Epithelial cell of prostate (primary cell): ENCODE results near the gene ACVR1.

ENCODE experiments used
- DNase-seq: peaks from one replicate; pipeline ENCODE4 v3.0.0-alpha.2; 2011; ENCODE audit warnings: low read depth, low spot score
- H3K27ac ChIP-seq: fragments of 450-650 bp; 2 replicates; pipeline ENCODE4 v1.5.1; 2017; ENCODE audit warnings: mild to moderate bottlenecking

ACVR1 gene

GRCh38 chr2:157805519-157805918 lies 70.6 kb downstream of the ACVR1 start:
- no peak for DNase-seq
- no peak overlapping the region for H3K27ac ChIP-seq

- no peak overlapping the region for H3K27ac ChIP-seq
- DNase-seq, result no peak
These were observed 71.8 kb downstream of the ACVR1 start for GRCh38 chr2:157804355-157804754.

DNA sequence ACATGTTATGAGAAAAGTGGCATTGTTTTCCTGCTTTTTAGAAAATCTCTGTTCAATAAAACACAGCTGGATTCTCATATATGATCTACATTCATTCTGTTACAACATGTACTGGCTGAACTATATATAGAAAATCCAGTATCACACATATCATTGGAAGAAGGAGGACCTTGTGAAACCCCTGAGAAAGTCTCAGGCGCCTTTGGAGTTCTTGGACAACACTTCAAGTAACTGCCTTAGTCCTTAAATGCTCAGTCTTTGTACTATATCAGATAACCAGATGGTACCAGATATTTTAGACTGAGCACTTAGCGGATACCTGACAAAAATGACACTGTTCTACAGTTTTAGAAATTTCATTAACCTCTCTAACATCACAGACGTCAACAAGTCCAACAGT lies 72.2 kb downstream of the ACVR1 start:
- no peak for DNase-seq
- no peak overlapping the region for H3K27ac ChIP-seq

- DNase-seq, result no peak
- no peak overlapping the region for H3K27ac ChIP-seq
These were observed 72.7 kb downstream of the ACVR1 start for GRCh38 chr2:157803476-157803875.

GRCh38 chr2:157800838-157801495 lies 75.2 kb downstream of the ACVR1 start:
- H3K27ac ChIP-seq, result no peak overlapping the region
- no peak for DNase-seq

DNA sequence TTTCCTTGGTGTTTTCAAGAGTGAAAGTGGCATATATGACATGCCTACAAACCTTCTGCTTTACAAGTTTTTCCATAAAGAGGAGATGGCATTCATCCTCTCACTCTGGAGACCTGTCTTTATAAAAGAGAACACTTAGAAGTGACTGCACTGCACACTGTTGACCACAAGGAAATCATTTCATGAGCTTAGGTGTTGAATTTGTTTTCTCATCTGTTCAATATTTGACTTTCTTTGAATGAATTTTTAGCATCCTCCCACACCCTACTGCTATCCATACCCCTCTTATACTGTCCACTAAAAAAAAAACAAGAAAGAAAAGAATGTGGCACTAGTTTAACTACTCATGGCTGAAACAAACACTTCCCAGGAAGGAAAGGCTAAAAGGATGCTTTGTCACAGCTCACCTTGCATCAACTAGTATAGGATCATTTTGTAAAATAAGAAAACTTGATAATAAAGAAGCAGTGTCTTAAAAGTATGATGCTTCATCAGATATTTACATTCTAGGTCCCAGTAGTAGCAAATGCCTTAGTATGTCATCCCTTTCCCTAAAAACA lies 83.0 kb downstream of the ACVR1 start:
- no peak for DNase-seq
- no peak overlapping the region for H3K27ac ChIP-seq

DNA sequence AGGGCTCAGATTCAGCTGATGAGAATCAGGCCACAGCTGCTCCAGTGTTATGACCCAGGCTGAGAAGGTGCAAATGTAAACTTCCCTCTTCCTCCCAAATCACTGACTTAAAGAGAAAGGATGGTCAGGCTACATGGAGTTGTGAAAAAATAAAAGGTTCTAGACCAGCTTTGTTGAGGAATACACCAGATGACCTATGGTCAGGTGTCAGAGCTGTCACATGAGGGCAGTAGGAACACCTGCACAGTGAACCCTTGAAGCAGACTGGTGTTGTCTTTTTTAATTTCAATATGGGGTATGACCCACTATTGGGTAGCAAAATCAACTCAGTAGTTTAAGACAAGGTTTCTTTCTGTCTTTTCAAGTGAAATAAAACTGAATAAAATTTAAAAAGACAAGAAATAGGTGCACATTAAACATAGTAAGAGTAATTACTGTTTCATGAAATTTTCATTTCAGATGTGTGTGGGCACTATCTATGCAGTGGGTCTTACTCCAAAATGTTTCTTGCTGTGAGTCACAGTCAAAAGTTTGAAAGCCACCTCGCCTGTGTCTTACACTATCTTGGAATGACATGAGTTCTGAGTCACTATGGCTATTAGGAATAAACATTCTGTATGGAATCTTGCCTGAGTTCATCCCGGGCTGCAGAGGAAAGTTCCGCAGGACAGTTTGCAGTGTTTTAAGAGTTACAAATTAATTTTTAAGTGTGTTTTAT lies 83.6 kb downstream of the ACVR1 start:
- no peak overlapping the region for H3K27ac ChIP-seq
- no peak for DNase-seq

GRCh38 chr2:157790780-157791179 lies 85.3 kb downstream of the ACVR1 start:
- H3K27ac ChIP-seq, result no peak overlapping the region
- no peak for DNase-seq

DNA sequence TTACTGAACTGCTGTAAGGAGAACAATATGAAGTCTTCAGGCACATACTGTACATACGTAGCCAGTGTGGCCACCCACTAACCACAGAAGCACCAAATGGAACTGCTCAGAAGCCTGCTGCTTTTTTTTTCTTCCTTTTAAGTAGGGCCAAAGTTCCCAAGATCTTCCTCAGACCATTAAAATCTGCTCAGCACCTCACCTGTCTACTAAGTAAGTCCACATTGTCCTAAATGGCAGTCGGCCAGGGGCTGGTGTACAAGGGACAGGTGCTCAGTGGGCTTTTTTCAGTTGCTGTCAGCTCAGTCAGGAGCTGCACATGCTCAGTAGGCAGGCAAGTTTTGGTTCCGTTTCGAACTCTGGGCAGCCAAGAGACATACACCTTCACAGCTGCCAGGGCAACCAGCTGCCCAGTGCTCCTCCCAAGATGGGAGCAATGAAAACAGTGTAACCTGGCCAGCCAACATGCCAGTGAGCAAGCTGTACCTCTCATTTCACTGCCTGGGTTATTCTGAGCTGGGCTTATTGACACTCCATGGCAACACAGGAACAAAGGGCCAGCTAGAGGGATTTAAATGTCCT lies 86.1 kb downstream of the ACVR1 start:
- DNase-seq, result no peak
- no peak overlapping the region for H3K27ac ChIP-seq

GRCh38 chr2:157789256-157789655 lies 86.9 kb downstream of the ACVR1 start:
- DNase-seq, result no peak
- H3K27ac ChIP-seq, result no peak overlapping the region

- no peak overlapping the region for H3K27ac ChIP-seq
- DNase-seq, result no peak
These were observed 87.9 kb downstream of the ACVR1 start for GRCh38 chr2:157788201-157788600.

DNA sequence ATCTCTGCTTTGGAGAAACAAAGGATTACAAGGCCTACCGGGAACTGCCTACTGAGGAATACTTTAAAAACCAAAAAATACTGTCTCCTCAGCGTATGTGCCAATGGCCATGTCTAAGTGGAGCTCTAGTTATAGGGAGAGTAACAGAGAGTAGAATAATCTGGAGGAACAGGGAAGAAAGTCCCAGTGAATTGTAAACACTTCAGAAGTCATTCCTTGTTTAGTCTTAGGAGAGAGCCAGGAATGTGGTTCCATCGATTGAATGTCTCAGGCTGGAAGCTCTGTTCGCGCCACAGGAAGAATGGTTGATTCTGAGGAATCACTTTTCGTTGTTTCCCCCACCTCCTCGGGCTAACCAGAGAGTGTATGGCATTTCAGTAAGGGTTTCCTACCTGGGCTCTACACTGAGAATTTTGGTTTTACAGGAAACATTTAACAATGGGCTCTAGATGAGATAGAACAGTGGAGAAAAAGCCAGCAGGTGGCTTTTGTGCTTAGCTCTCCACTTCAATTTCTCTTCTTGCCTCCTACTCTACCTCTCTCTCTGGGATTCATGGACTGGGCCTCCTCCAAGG lies 88.7 kb downstream of the ACVR1 start:
- no peak for DNase-seq
- H3K27ac ChIP-seq, result peak overlapping the region; percentile 83

DNA sequence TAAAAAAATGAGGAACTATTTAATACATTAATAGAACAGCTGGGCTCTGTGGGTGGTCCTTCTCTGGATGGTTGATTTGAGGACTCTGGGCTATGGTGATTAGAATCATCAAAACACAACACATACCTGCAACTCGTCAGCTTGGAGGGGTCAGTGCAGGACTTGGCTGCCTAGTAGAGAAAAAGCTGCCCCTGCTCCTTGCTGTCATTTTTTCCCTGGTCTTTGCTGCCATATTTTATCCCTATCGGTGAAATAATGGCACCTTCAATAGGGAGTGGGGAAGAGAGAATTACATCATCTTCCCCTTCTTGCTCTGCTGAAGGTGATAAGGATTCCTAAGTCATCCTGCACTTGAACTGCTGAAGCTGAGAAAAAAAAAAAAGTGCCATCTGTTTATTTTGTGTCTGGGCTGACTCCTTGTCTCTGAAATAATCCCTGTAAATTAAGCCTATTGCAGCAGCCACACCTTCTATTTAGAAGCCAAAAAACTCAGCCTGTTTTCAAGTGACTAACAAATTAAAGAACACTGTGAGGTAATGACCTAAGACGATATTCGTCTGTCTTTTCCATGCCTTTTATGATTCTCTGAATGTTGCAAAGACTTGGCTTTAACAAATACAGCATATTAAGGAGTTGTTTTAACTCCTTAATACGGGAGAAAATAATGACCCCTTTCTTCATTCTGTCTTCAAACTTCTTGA lies 89.3 kb downstream of the ACVR1 start:
- H3K27ac ChIP-seq, result peak overlapping the region; percentile 83
- DNase-seq, result no peak

GRCh38 chr2:157785866-157786662 lies 90.1 kb downstream of the ACVR1 start:
- H3K27ac ChIP-seq, result peak overlapping the region; percentile 83
- DNase-seq, result peak; percentile 63

DNA sequence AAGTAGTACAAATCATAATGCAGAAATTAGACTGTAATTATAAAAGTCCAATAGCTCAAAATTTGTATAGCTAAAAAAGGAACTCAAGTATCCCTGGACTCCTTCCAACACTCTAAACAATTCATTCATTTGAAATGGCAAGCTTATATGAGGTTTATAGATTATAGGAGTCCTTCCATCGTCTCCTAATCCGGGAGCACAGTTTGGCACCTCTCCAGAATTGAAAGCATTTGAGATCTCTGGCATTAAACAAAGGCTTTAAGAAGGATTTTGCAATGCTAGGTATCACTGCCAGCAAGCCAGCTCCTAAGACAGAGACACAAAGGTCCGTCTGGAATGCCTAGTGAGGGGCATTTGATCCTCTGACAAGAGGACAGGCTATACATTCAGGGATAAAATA lies 90.9 kb downstream of the ACVR1 start:
- no peak for DNase-seq
- H3K27ac ChIP-seq, result peak overlapping the region; percentile 83

DNA sequence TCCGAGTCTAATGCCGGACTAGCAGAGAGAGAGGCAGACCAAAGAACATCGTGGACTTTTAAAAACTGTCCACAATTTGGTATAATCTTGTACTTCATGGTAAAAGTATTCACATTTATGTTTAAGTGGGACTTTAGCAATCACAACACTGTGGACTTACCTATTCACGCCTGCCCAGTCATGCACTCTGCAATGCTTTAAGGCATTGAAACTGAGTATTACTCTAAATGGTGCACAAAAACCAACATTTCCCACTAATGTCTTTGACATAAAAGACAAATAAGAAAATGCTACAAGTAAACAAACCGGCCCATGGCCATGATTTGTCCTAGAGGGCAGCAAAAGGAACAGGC lies 91.3 kb downstream of the ACVR1 start:
- DNase-seq, result no peak
- peak overlapping the region; percentile 83 for H3K27ac ChIP-seq

- H3K27ac ChIP-seq, result peak overlapping the region; percentile 83
- peak; percentile 74 for DNase-seq
These were observed 91.8 kb downstream of the ACVR1 start for GRCh38 chr2:157784169-157784822.

DNA sequence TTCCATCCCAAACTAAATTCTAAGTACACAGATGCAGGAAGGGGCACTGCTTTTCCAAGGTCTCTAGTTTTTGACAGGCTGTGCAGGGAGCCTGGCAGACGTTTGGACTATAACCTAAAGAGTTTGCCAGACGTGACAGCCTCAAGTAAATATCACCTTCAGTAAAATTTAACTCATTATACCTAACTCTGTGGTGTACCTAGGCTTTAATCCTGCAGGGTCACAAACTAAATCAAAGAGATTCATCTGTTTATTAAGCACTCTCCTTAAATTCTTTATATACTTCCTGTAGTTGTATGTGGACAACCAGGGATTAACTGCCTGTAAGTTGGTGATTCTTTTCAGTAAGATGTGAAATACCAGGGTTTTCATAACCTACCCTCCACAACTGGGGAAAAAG lies 92.9 kb downstream of the ACVR1 start:
- DNase-seq, result no peak
- peak overlapping the region; percentile 83 for H3K27ac ChIP-seq
